K562 (cell line): Measurements from ENCODE around the gene ZSWIM7. TPM values are rescaled to one million over a fixed set of nuclear protein-coding genes. Genes with fewer than 3 reads are reported as not detected.

Experiments used
- ARHGAP35 ChIP-seq: fragments of 450-650 bp; IDR thresholded peaks from 2 replicates; pipeline ENCODE4 v1.6.1; 2018; ENCODE audit not compliant: partially characterized antibody
- BMI1 ChIP-seq: fragments of 150-350 bp; IDR thresholded peaks from 2 replicates; pipeline ENCODE4 v1.6.1; 2014; ENCODE audit warnings: low read length
- E2F6 ChIP-seq, 2 experiments: IDR thresholded peaks; 2 replicates each; pipeline ENCODE4 v1.6.1; 2011; ENCODE audit warnings: borderline replicate concordance in 1 of 2, control low read depth in 1 of 2, low read depth in 1 of 2, low read length in 1 of 2, mild to moderate bottlenecking in 1 of 2, mixed read lengths in 1 of 2, moderate library complexity in 1 of 2; ENCODE audit not compliant: insufficient read depth in 1 of 2, insufficient read length in 1 of 2, poor library complexity in 1 of 2, severe bottlenecking in 1 of 2; ENCODE audit errors: extremely low read depth in 1 of 2
- KLF6 ChIP-seq: fragments of 250-450 bp; sonication (Bioruptor Pico); IDR thresholded peaks from 2 replicates; pipeline ENCODE4 v1.4.0; 2020; ENCODE audit warnings: mild to moderate bottlenecking, moderate library complexity, borderline replicate concordance
- MCM5 ChIP-seq: fragments of 450-650 bp; IDR thresholded peaks from 2 replicates; pipeline ENCODE4 v1.6.1; 2016; ENCODE audit warnings: low read depth
- MGA ChIP-seq: fragments of 450-650 bp; IDR thresholded peaks from 2 replicates; pipeline ENCODE4 v1.6.1; 2016; ENCODE audit warnings: mild to moderate bottlenecking, moderate library complexity
- PBX2 ChIP-seq, 2 experiments: IDR thresholded peaks in 1 of 2; conservative IDR thresholded peaks in 1 of 2; 2 replicates each; pipeline ENCODE4 v1.6.1; 2016; ENCODE audit warnings: low read depth in 2 of 2, mild to moderate bottlenecking in 1 of 2, missing compliant biosample characterization in 1 of 2, missing genetic modification characterization in 1 of 2, moderate library complexity in 1 of 2
- RBFOX2 ChIP-seq: fragments of 200-400 bp; formaldehyde crosslinking; IDR thresholded peaks from 2 replicates; pipeline ENCODE4 v1.6.1; 2017; ENCODE audit warnings: low read depth, mild to moderate bottlenecking, low read length, moderate library complexity
- SAP30 ChIP-seq: fragments of 200-600 bp; sonication (generic); IDR thresholded peaks from 2 replicates; pipeline ENCODE4 v1.6.1; 2012; ENCODE audit warnings: borderline replicate concordance, low read depth, mild to moderate bottlenecking, moderate library complexity, low read length, control low read depth, inconsistent platforms; ENCODE audit not compliant: insufficient read depth, poor library complexity, severe bottlenecking
- ZC3H11A ChIP-seq: IDR thresholded peaks from 2 replicates; pipeline ENCODE4 v1.6.1; 2012; ENCODE audit warnings: low read depth, low read length, improper control_type of control experiment
- polyA plus RNA-seq, 8 experiments: library from polyadenylated mRNA; depleted of rRNA in 4 of 8; stranded (reverse) in 5 of 8; unstranded in 3 of 8; fragments of >200 nt; fragmentation: Nextera tagmentation in 2 of 8; fragmentation: Illumina TruSeq in 1 of 8; extraction: Ambion mirVana in 2 of 8; extraction: Trizol in 1 of 8; gene quantifications; 2 replicates each; pipeline versions ENCODE4 v1.2.1 to v1.2.3, GENCODE V29; 2011 to 2014; ENCODE audit warnings: inconsistent platforms in 1 of 8, missing spikeins in 1 of 8
- total RNA-seq, 7 experiments: library from RNA; depleted of rRNA in 6 of 7; stranded (reverse); fragments of >200 nt in 6 of 7; fragmentation: Illumina TruSeq in 2 of 7; extraction: Trizol in 2 of 7; gene quantifications; 2 replicates each; pipeline versions ENCODE4 v1.2.1 to v1.2.3, GENCODE V29; 2011 to 2021; ENCODE audit warnings: low replicate concordance in 1 of 7

ZSWIM7 gene
- total and polyA plus RNA-seq, 9 of the 15 experiments (the other 6 are each of a cell fraction or from before 2014, with no cell fraction given): 5.9 to 18.7 (median 9.5) TPM

DNA sequence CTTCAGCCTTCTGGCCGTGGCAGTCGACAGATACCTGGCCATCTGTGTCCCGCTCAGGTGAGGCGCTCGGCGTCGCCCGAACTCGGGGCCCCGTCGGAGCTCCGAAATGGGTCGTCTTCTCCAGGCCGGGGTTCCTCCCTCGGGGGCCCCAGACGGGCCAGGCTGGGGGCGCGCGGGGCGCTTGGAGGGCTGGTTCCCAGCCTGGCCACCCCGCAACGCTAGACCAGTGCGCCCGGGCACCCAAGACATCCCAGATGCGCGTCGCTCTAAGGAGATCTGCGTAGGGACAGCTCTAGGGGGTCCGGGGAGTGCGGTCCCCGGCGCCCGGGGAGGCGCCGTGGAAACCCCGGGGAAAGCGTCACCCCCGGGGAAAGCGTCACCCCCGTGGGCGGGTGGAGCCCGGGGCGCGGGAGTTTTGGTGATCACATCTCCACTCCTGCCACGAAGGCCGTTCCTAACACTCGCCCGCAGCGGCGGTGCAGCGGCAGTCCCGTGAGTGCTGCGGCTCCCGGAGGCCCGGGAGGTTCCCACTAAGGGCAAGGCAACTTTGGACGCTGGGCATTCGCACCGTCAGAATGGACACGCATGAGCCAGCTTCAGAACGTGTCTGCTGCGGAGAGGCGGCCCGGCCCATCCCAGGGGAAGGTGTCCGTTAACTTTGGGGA, 53.8 kb downstream of the ZSWIM7 start (continued):
- no peak for TF ChIP-seq KLF6
- TF ChIP-seq BMI1: no peak
- TF ChIP-seq ARHGAP35: no peak
- peak; percentile 16 to 85 for TF ChIP-seq E2F6 (IDR thresholded peaks at IDR 0.05; ENCODE audit: borderline replicate concordance in 1 of 2, extremely low read depth in 1 of 2, insufficient read depth in 1 of 2, insufficient read length in 1 of 2, low read depth in 1 of 2, low read length in 1 of 2, poor library complexity in 1 of 2, severe bottlenecking in 1 of 2)
- peak; percentile 16 for TF ChIP-seq RBFOX2
- TF ChIP-seq ZC3H11A: no peak
- no peak for TF ChIP-seq PBX2 (CRISPR knock-in tag; IDR thresholded peaks at IDR 0.05; ENCODE audit: low read depth)
- no peak for TF ChIP-seq PBX2 (tag; conservative IDR thresholded peaks at IDR 0.05; ENCODE audit: low read depth)
- peak; percentile 16; the same call in 1 of the 2 replicates for TF ChIP-seq MGA
- no peak for TF ChIP-seq MCM5
- peak; percentile 6 for TF ChIP-seq SAP30
